NCI-H524 treated with DMSO at 0.1 percent for 48 hours (cell line): ENCODE results near the gene GADD45G.

Source experiments
- DNase-seq: peaks from one replicate; lab custom pipeline; 2025; lab: John Stamatoyannopoulos, UW

The GADD45G gene

DNA sequence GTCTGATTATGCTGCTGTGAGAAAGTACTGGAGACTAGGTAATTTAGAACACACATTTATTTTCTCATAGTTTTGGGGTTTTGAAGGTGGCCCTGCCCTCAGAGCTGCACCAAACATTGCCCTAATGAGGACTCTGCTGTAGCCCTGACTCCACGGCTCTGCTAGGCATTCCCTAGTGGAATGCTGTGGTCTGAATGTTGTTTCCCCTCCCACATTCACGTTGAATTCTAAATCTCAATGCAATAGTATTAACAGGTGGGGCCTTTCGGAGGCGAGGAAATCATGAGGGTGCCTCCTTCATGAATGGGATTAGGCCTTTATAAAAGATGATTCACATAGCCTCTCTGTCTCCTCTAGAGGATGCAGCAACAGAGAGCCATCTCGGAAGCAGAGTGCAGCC, 25.7 kb downstream of the GADD45G start:
- no peak for DNase-seq

DNA sequence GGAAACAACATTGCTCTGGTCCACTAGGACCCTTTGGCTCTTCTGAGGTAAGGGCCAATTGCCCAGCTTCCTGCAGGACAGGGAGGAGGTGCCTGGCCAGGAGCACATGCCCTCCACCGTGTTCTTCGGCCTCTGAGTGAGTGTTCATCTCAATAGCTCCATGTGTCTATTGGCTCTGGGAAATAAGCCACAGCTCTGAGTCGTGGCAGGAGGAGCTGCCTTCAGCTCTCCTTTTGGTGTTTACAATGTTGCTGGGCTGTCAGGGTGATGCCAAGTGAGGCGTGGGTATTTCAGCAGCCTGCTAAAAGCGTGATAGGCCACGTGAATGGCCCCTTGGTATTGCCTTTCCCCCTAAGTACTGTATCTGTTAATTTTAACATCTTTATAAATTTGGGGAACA, 26.6 kb downstream of the GADD45G start:
- no peak for DNase-seq

- no peak for DNase-seq
These were observed 27.5 kb downstream of the GADD45G start for GRCh38 chr9:89632192-89632733.

DNA sequence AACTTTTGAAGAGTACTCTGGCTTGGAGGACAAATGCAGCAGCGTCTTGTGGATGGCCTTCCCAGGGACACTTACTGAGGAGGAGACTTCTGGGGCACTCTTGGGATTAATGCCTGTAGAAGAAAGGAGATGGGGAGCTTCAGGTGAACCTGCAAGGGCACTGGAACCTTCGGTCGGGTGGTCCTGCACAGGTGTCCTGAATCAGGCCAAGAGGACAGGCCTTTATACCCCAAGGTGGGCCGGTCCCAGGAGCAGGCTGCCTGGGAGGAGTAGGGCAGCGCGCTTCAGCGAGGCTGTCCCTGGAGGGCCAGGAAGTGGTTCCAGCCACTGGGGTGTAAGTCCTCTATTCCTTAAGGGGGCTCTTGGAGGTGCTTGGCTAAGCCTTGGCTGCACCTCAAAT, 27.9 kb downstream of the GADD45G start:
- DNase-seq = no peak

- no peak for DNase-seq
These were observed 28.6 kb downstream of the GADD45G start for GRCh38 chr9:89633404-89633803.

DNA sequence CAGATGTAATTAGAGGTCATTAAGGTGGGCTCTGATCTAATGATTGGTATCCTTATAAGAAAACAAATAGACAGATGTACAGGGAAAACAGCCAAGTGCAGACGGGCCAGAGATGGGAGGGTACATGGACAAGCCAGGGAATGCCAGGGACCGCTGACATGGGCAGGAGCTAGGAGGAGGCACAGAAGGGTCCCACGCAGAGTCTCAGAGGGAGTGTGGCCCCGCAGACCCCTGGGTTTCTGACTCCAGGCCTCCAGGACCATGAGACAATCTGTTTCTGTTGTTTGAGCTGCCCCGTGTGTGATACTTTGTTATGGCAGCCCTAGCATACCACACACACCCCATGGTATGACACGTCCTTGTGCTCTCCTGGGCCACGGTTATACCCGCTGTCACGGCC, 29.1 kb downstream of the GADD45G start:
- DNase-seq = no peak

DNA sequence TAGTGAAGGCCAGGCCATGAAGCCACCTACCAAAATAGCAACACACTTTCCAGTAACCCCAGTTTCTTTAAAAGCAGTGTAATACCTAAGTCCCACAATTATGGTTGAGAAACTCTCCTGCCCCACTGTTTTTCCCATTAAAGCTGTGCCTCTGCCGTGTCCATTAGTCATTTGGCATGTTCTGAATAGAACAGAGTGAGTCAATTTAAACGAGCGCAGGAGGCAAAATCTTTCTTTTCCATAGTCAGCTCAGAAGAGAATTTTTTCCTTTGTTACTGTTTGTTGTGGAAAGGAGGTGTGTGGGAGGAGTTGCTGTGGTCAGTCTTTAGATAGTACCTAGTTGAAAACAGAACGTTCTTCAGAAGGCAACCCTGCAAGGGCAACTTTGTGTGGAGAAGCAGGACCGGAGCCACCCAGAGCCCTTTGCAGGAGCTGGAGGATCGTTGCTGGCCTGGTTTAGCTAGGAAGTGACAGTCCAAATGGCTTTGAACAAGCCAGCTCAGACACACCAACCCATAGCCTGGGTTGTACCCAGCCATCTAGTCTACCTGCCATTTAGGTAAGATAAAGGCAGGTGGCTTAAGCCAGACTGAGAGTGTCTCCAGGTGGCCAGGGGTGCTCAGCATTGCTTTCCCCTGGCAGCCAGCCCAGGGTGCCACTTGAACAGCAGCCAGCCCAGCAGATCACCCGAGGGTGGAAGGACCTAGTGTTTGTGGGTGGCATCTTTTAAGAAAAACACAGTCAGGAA, 30.4 kb downstream of the GADD45G start:
- DNase-seq = no peak

DNA sequence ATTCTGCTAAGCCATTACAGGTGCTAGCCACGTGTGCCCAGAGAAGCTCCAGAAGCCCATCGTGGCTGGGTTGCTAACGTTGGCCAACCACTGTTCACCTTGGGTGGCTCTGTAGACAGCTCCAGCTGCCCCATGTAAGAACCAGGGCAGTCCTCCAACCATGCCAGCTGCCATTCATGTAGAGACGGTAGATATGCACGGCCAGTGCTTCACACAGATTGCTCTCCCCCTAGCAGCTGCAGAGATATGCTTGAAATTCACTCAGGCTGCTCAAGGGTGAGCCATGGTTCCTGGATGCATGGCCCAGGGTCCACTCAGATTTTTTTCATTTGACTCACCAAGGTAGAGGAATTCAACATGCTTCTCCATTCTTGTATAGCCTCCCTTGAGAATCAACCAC, 31.0 kb downstream of the GADD45G start:
- no peak for DNase-seq

- DNase-seq = no peak
These were observed 33.0 kb downstream of the GADD45G start for GRCh38 chr9:89637787-89638186.

GRCh38 chr9:89638359-89638758, 33.5 kb downstream of the GADD45G start:
- DNase-seq = no peak

DNA sequence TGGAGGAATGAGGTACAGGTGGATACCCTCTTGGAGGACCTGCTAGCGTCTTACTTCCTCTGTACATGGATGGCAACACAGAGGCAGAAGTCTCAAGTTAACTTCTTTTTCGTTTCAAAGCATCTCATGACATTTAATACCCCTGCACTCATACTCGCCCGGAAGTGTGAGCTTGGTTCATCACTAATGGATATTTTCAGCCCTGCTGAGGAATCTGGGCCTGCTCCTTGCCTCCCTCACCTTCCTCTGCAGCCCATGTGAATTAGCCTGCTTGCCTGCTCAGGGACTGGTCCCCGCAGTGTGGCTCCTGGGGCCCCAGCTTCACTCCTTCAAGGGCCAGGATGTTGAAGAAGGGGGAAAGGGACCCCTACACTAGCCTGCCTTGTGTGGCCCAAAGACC, 34.1 kb downstream of the GADD45G start:
- no peak for DNase-seq

GRCh38 chr9:89639367-89639795, 34.6 kb downstream of the GADD45G start:
- no peak for DNase-seq

GRCh38 chr9:89639961-89640360, 35.1 kb downstream of the GADD45G start:
- no peak for DNase-seq

DNA sequence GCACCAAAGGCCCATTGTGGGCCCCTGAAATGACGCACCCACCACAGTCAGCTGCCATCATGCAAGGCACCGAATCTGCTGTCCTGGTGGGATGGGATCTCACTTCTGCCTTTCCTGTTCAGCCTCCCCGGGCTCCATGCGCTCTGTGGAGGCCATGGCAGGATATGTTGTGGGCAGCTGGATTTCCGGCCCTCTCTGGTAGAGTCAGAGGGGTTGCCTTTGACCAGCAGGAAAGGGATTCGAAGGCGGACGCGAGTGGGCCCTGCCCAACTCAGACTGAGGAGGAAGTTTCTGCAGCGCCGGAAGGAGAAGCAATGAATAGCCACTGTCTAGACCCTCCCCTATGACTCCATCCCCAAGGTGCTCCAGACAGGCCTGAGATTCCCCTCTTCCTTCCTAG, 35.5 kb downstream of the GADD45G start:
- no peak for DNase-seq

GRCh38 chr9:89640801-89641200, 36.0 kb downstream of the GADD45G start:
- no peak for DNase-seq

DNA sequence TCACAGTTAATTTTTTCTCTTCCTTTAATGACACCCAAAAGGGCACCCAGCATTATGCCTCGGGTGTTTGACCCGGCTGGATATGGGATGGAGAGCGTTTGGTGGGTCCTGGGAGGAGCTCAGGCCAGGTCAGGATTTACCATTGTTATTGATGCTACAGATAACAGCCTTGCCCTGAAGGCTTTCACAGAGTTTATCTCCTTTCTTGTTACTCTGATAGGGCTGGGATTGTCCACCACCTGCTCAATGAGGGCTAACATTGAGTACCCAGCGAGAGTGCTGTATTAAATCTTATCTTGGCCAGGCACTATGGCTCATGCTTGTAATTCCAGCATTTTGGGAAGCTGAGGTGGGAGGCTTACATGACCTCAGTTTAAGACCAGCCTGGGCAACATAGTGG, 37.2 kb downstream of the GADD45G start:
- DNase-seq = no peak

- no peak for DNase-seq
These were observed 38.0 kb downstream of the GADD45G start for GRCh38 chr9:89642789-89643188.

DNA sequence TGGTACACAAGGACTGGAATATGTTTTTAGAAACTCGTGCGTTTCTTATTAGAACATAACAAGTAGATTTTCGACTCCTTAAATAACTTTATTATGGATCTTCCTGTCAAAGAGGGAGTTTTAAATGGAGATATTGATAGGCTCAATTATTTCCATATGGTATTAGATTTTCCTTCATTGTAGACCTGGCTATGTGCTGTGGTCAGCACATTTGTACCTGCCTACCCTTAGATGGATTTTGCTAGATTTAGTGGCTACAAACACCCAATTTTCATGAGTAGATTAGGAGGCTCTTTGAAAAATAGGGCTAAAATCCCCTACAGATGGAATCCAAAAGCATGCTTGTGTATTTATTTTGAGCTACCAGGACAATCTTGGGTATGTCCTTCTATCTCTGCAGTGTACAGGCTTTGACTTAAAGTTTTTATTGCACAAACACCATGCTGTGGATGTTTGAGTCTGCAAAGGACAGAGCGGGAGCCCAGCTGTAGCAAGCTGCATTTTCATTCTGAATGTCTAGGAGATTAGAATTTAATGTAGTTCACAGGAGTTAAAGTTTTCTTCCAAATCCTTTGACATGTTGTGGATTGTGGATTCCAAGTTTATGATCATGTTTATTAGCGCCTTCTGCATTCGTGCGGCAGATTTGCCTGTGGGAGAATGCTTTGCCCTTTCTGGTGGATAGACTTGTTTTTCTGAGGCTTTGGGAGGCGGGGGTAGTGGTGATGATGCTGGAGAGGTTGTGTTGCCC, 41.6 kb downstream of the GADD45G start:
- no peak for DNase-seq

GRCh38 chr9:89647366-89648128, 42.7 kb downstream of the GADD45G start:
- DNase-seq = no peak

DNA sequence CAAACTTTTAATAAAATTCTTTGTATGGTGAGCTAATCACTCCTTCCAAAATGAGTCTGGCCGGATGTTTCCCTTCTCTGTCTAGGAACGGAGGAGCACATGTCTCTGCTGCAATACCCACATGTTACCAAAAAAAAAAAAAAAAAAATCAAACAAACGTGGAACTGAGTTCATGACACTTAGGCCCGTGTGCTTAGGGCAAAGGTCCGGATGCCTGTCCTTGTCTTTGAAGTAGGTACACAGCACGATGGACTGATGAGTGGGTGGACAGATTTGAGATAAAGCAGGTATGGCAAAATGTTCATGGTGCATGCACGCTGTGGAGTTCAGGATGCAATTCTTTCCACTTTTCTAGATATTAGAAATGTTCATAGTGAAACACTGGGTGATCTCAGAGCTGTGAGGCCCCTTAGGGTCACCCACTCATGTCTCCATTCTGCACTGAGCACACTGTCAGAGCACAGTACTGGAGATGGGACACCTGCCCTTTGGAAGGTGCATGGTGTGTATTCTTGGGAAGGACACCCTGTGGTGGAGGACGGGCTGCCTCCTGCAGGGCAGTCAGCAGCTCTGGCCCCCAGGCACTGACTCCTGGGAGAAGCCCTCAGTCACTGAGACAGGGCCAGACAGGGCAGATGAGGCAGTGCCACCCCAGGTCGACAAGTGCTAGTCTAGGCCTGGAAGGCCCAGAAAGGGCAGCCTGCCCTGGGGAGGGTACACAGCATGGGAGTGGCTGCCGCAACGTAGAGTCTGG, 43.6 kb downstream of the GADD45G start:
- no peak for DNase-seq

DNA sequence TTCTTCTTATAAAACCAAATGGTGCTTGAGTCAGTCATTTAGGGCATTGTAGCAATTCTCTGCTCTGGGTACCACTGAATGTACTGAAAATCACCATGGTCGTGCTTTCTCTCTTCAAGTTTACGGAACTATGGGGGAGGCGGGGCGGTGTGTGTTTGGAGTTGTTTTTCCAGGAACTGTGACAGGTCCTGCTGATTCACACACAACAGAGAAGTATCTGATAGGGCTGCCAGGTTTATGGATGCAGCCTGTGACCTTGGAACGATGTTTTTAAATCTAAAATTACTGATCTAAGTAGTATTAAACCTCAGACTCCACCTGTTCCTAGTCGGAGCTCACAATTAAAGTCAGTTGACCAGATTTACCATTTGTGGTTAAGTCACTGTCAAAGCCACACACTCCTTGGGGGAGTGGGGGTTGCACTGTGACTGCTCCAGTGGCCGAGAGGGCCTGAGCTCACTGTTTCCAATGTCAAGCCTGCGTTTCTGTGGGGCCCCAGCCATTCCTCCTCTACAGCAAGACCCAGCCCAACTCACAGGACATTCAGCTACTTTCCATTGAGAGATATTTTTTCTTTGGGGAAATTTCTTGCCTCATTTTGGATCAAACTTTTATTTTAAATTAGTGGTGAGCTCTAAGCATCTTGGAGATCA, 44.4 kb downstream of the GADD45G start:
- DNase-seq = no peak
